SJSA1 (cell line): ENCODE measurements around the gene NPAS1. TPM values are rescaled to one million over a fixed set of nuclear protein-coding genes. Genes with fewer than 3 reads are reported as not detected.

Experiments used
- total RNA-seq: library from RNA; depleted of rRNA; stranded (reverse); fragments of >200 nt; shearing (Covaris generic); gene quantifications from 2 replicates; pipeline ENCODE4 v1.2.3, GENCODE V29; 2014; rRNA removed

Gene NPAS1
- total RNA-seq, 1 experiment from 2014 or later: not detected

Other genes with a start within 250 kb of the NPAS1 start
- gene SLC1A5, start 231.2 kb upstream of the NPAS1 start, total RNA-seq: 112 and 135 TPM in 2 replicates
- 286 and 304 TPM in 2 replicates for gene AP2S1, start 169.0 kb upstream of the NPAS1 start, total RNA-seq
- gene ARHGAP35, start 158.8 kb upstream of the NPAS1 start, total RNA-seq: 17.7 and 24.7 TPM in 2 replicates
- gene TMEM160, start 28.8 kb downstream of the NPAS1 start, total RNA-seq: 66.3 and 129 TPM in 2 replicates
- gene ZC3H4, start 93.9 kb downstream of the NPAS1 start, total RNA-seq: 6.8 and 11.1 TPM in 2 replicates
- 321 and 324 TPM in 2 replicates for gene SAE1, start 111.0 kb downstream of the NPAS1 start, total RNA-seq
- 4.5 and 10.1 TPM in 2 replicates for gene BBC3, start 211.4 kb downstream of the NPAS1 start, total RNA-seq
- 8.0 and 12.1 TPM in 2 replicates for gene CCDC9, start 236.7 kb downstream of the NPAS1 start, total RNA-seq